PFSK-1 (cell line): ENCODE data around the gene FAM209B.

Experiments
- FOXP2 ChIP-seq: optimal IDR thresholded peaks from 2 replicates; pipeline ENCODE3; 2011; ENCODE audit warnings: borderline replicate concordance, control low read depth, inconsistent platforms; ENCODE audit not compliant: insufficient read depth; ENCODE audit errors: extremely low read length, extremely low read depth
- POLR2AphosphoS5 ChIP-seq: IDR thresholded peaks from 2 replicates; pipeline ENCODE4 v1.6.1; 2012; ENCODE audit warnings: low read depth, mild to moderate bottlenecking, control low read depth, low read length, moderate library complexity
- REST ChIP-seq, 2 experiments: IDR thresholded peaks; 2 replicates each; pipeline versions ENCODE4 v1.6.1 to v1.8.0; 2011 to 2012; ENCODE audit warnings: low read depth in 2 of 2, low read length in 2 of 2, control low read depth in 1 of 2, inconsistent platforms in 1 of 2, mild to moderate bottlenecking in 1 of 2, moderate library complexity in 1 of 2; ENCODE audit not compliant: insufficient read depth in 1 of 2
- SIN3A ChIP-seq: IDR thresholded peaks from 2 replicates; pipeline ENCODE4 v1.6.1; 2012; ENCODE audit warnings: mild to moderate bottlenecking, low read length, moderate library complexity, borderline replicate concordance; ENCODE audit not compliant: insufficient read depth
- TAF1 ChIP-seq: IDR thresholded peaks from 2 replicates; pipeline ENCODE4 v1.6.1; 2012; ENCODE audit warnings: low read length, control low read depth, borderline replicate concordance; ENCODE audit not compliant: insufficient read depth

The FAM209B gene

DNA sequence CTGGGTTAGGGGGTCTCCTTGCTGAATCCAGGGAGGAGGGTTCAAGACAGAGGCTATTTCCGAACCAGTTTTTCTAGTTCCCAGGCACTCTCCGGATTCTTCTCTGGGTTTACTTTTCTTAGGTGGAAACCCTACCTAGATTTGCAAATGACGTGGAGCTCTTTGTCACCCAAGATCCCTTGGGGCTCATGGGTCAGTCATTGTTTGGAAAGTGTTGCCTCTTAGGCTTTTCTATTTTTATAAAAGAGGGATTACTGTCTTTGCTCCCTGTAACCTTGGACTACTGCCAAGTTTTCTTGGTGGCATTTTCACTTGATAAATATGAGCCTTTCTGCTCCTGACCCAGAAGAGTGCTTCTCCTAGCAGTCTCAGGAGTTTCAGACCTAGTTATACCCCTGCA, 33.6 kb downstream of the FAM209B start:
- no peak for TF ChIP-seq FOXP2
- TF ChIP-seq TAF1 = no peak
- no peak for TF ChIP-seq POLR2AphosphoS5
- TF ChIP-seq SIN3A = no peak
- no peak for TF ChIP-seq REST (IDR thresholded peaks at IDR 0.05; ENCODE audit: insufficient read depth in 1 of 2, low read depth in 2 of 2, low read length in 2 of 2)

GRCh38 chr20:56570832-56571231, 37.8 kb downstream of the FAM209B start:
- no peak for TF ChIP-seq TAF1
- TF ChIP-seq FOXP2 = no peak
- TF ChIP-seq REST (IDR thresholded peaks at IDR 0.05; ENCODE audit: insufficient read depth in 1 of 2, low read depth in 2 of 2, low read length in 2 of 2) = no peak

GRCh38 chr20:56572172-56572571, 39.1 kb downstream of the FAM209B start:
- no peak for TF ChIP-seq FOXP2

DNA sequence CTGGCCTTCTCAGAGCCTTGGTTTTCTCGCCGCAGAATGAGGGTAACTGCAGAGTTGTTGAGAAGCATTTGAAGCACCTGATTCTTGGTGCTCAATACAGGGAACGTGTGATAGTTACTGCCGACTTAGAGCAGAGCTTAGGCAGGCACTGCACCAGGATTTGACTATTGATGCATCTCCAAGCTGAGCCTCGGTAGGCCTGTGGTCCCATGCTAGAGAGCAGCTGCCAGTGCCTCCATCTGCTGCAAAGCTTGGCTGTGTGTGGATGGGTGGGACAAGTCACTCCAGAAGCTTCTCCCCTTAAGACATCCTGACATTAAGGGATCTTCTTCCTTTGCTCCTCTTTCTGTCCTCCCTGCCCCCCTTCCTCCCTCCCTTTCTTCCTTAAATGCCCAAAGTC, 40.9 kb downstream of the FAM209B start:
- TF ChIP-seq REST (IDR thresholded peaks at IDR 0.05; ENCODE audit: insufficient read depth in 1 of 2, low read depth in 2 of 2, low read length in 2 of 2) (no peak), TAF1 (no peak), SIN3A (no peak), FOXP2 (no peak), POLR2AphosphoS5 (no peak)

DNA sequence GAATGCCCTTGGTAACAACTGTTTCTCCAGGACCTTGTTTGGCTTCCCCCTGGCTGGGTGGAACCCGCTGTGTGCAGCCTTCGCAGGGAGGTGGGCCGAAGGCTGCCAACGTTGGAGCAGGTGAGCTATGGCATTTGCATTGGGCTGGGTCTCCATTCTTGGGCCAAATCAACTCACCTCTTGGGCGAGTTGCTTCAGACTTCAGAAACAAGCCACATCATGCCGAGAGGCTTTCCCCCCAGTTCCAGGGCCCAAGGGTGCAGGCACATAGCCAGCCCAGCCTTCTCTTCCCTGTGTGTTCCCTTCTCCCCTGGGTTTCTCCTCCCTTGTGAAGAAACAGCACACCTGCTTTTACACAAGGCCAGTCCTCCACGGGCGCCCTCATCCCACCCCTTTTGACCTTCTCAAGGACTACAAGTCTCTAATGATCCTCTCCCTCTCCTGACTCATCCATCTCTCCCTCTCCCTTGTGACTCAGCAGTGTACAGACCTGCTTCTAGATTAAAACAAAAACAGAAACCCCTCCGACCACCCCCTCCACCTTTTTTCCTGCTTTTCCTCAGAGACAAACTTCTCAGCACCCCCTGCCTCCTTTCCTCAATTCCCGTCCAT, 41.6 kb downstream of the FAM209B start:
- no peak for TF ChIP-seq REST (IDR thresholded peaks at IDR 0.05; ENCODE audit: insufficient read depth in 1 of 2, low read depth in 2 of 2, low read length in 2 of 2)
- TF ChIP-seq FOXP2 = no peak
- no peak for TF ChIP-seq TAF1
- no peak for TF ChIP-seq SIN3A
- no peak for TF ChIP-seq POLR2AphosphoS5
